HepG2 (cell line): Measurements from ENCODE around the gene PMEL. TPM values are rescaled to one million over a fixed set of nuclear protein-coding genes. Genes with fewer than 3 reads are reported as not detected.

Experiments used
- ATAC-seq: fragments of 200-7000 bp; cut with Tn5 transposase; 3 replicates; pipeline ENCODE4 v1.9.1; 2020; ENCODE audit warnings: mild to moderate bottlenecking, moderate library complexity
- BruUV-seq: library from RNA; stranded (reverse); fragments of 400-500 nt; replicated peaks from 2 replicates; lab custom pipeline; 2021; lab: Mats Ljungman, UMichigan
- CTCF ChIA-PET: fragments of 300-600 bp; formaldehyde crosslinking; extraction: SDS; loops from one replicate; lab custom pipeline; 2021; ENCODE audit warnings: low total read pairs, inconsistent platforms, low intra/inter-chr PET ratio; lab: Yijun Ruan, JAX
- POLR2A ChIA-PET: fragments of 350-600 bp; sonication (Branson Sonifier 250); formaldehyde crosslinking; loops from one replicate; lab custom pipeline; 2020; ENCODE audit warnings: antibody characterized with exemption, inconsistent platforms; lab: Yijun Ruan, JAX
- DNase-seq: peaks from one replicate; pipeline ENCODE4 v3.0.0-alpha.2; 2015; ENCODE audit warnings: low spot score
- FAIRE-seq: peaks from 3 replicates; lab custom pipeline; 2011; peaks lifted over from hg19 to GRCh38; lab: Jason Lieb, UNC
- H2AFZ ChIP-seq: one replicate; pipeline ENCODE4 v1.6.1; 2011; ENCODE audit warnings: low read length, inconsistent platforms
- H3K27ac ChIP-seq: fragments of 300-600 bp; 3 replicates; pipeline ENCODE4 v1.8.0; 2011; ENCODE audit warnings: mixed run types, mild to moderate bottlenecking, mixed read lengths, low read length, inconsistent platforms; ENCODE audit not compliant: insufficient read depth; ENCODE audit errors: extremely low read length
- H3K27me3 ChIP-seq, 2 experiments: fragments of 200-600 bp in 1 of 2; 2 replicates in 1 of 2; 3 replicates in 1 of 2; pipeline versions ENCODE4 v1.6.0 to v1.8.0; 2011; ENCODE audit warnings: low read length in 2 of 2, mild to moderate bottlenecking in 2 of 2, moderate library complexity in 2 of 2, inconsistent platforms in 1 of 2; ENCODE audit not compliant: insufficient read depth in 2 of 2, control insufficient read depth in 1 of 2
- H3K36me3 ChIP-seq, 2 experiments: fragments of 200-600 bp in 1 of 2; replicated peaks in 1 of 2; 2 replicates in 1 of 2; 3 replicates in 1 of 2; pipeline versions ENCODE4 v1.5.1 to v1.8.0; 2011; ENCODE audit warnings: low read length in 2 of 2, inconsistent platforms in 1 of 2; ENCODE audit not compliant: insufficient read depth in 2 of 2, control insufficient read depth in 1 of 2
- H3K4me1 ChIP-seq: 2 replicates; pipeline ENCODE4 v1.5.1; 2012; ENCODE audit warnings: low read length, inconsistent platforms; ENCODE audit not compliant: insufficient read depth
- H3K4me2 ChIP-seq: 2 replicates; pipeline ENCODE4 v1.6.0; 2011; ENCODE audit warnings: low read depth, low read length, inconsistent platforms
- H3K4me3 ChIP-seq, 3 experiments: fragments of 200-600 bp in 1 of 3; sonication (generic), shearing (Covaris generic) in 1 of 3; replicated peaks in 1 of 3; 2 replicates each; pipeline ENCODE4 v1.5.1; 2011 to 2016; ENCODE audit warnings: low read length in 3 of 3, inconsistent platforms in 2 of 3, low read depth in 2 of 3, mild to moderate bottlenecking in 2 of 3, control low read depth in 1 of 3, mixed read lengths in 1 of 3; ENCODE audit not compliant: insufficient read depth in 1 of 3
- H3K79me2 ChIP-seq: one replicate; pipeline ENCODE4 v1.6.1; 2011; ENCODE audit warnings: low read length, inconsistent platforms; ENCODE audit not compliant: insufficient read depth
- H3K9ac ChIP-seq: 2 replicates; pipeline ENCODE4 v1.6.0; 2011; ENCODE audit warnings: mild to moderate bottlenecking, low read depth, low read length, inconsistent platforms; ENCODE audit not compliant: insufficient read depth
- H3K9me3 ChIP-seq: 2 replicates; pipeline ENCODE4 v1.5.1; 2012; ENCODE audit warnings: mild to moderate bottlenecking, low read length
- H4K20me1 ChIP-seq: 2 replicates; pipeline ENCODE4 v1.6.0; 2011; ENCODE audit warnings: inconsistent platforms, mild to moderate bottlenecking, low read length, moderate library complexity; ENCODE audit not compliant: insufficient read depth
- ARNT2 ChIP-seq: sonication (generic); formaldehyde crosslinking; IDR thresholded peaks from 2 replicates; pipeline ENCODE4 v1.8.0; 2022; ENCODE audit warnings: mild to moderate bottlenecking, low read depth, missing genetic modification reagents, moderate library complexity
- CHD4 ChIP-seq: fragments of 200-600 bp; sonication (generic); IDR thresholded peaks from 2 replicates; pipeline ENCODE4 v1.7.0; 2017; ENCODE audit warnings: mild to moderate bottlenecking, low read length, borderline replicate concordance
- HMG20A ChIP-seq: IDR thresholded peaks from 2 replicates; pipeline ENCODE4 v1.6.1; 2016; ENCODE audit warnings: borderline replicate concordance
- HMGXB4 ChIP-seq, 2 experiments: sonication (generic) in 1 of 2; formaldehyde crosslinking in 1 of 2; IDR thresholded peaks; 2 replicates each; pipeline versions ENCODE4 v1.4.0 to v1.6.1; 2018 to 2020; ENCODE audit warnings: missing genetic modification reagents in 2 of 2, borderline replicate concordance in 1 of 2, low read depth in 1 of 2, mild to moderate bottlenecking in 1 of 2, missing biosample characterization in 1 of 2
- IRX3 ChIP-seq: sonication (generic); formaldehyde crosslinking; IDR thresholded peaks from 2 replicates; pipeline ENCODE4 v1.8.1; 2023; ENCODE audit warnings: mild to moderate bottlenecking, low read depth, missing genetic modification reagents, borderline replicate concordance
- NFE2L1 ChIP-seq: sonication (generic); formaldehyde crosslinking; IDR thresholded peaks from 2 replicates; pipeline ENCODE4 v1.4.0; 2020; ENCODE audit warnings: missing genetic modification reagents, mild to moderate bottlenecking, borderline replicate concordance
- SALL1 ChIP-seq: sonication (generic); formaldehyde crosslinking; IDR thresholded peaks from 2 replicates; pipeline ENCODE4 v1.8.0; 2022; ENCODE audit warnings: mild to moderate bottlenecking, missing genetic modification reagents
- ZFP82 ChIP-seq: sonication (generic); formaldehyde crosslinking; IDR thresholded peaks from 2 replicates; pipeline ENCODE4 v1.5.1; 2020; ENCODE audit warnings: mild to moderate bottlenecking, missing genetic modification reagents, borderline replicate concordance
- ZNF20 ChIP-seq: sonication (generic); formaldehyde crosslinking; IDR thresholded peaks from 2 replicates; pipeline ENCODE4 v1.4.0; 2020; ENCODE audit warnings: mild to moderate bottlenecking, moderate library complexity, missing genetic modification reagents
- ZNF430 ChIP-seq: sonication (generic); formaldehyde crosslinking; IDR thresholded peaks from 2 replicates; pipeline ENCODE4 v1.9.0; 2021; ENCODE audit warnings: mild to moderate bottlenecking, missing genetic modification reagents
- ZNF512 ChIP-seq: sonication (generic); formaldehyde crosslinking; IDR thresholded peaks from 2 replicates; pipeline ENCODE4 v1.4.0; 2020; ENCODE audit warnings: mild to moderate bottlenecking, missing genetic modification reagents
- WGBS: methylation state at CpG from one replicate; pipeline ENCODE4 v1.1.6; 2017; ENCODE audit warnings: low lambda C conversion rate; 5-methylcytosine and 5-hydroxymethylcytosine counted together
- in situ Hi-C: cut with HindIII; loops from 2 replicates; pipeline ENCODE4 v1.10.0; 2017; ENCODE audit warnings: low pct_unique_long_range_greater_than_20kb; ENCODE audit not compliant: extremely low pct_ligation_motif_present
- intact Hi-C: fragments of 100-400 bp; cut with micrococcal nuclease; formaldehyde crosslinking; loops from one replicate; pipeline ENCODE4 v1.10.0; 2022; ENCODE audit not compliant: unreplicated experiment
- polyA plus RNA-seq, 8 experiments: library from polyadenylated mRNA; depleted of rRNA in 3 of 8; stranded (reverse) in 7 of 8; unstranded in 1 of 8; fragments of >200 nt; fragmentation: Illumina TruSeq in 4 of 8; extraction: Trizol in 4 of 8; gene quantifications; 2 replicates each; pipeline versions ENCODE4 v1.2.1 to v1.2.3, GENCODE V29; 2011 to 2016; ENCODE audit warnings: low read depth in 4 of 8, missing spikeins in 1 of 8, mixed read lengths in 1 of 8; ENCODE audit not compliant: insufficient read depth in 1 of 8
- total RNA-seq, 5 experiments: library from RNA; depleted of rRNA; stranded (reverse); fragments of >200 nt; fragmentation: Illumina TruSeq; extraction: Trizol; gene quantifications; 2 replicates each; pipeline ENCODE4 v1.2.3, GENCODE V29; 2016; ENCODE audit warnings: low read depth in 1 of 5
- TF ChIP-seq, protein P1 (sequence below): sonication (generic); formaldehyde crosslinking; IDR thresholded peaks from 2 replicates; pipeline ENCODE4 v1.4.0; 2020; ENCODE audit warnings: mild to moderate bottlenecking, missing genetic modification reagents
- TF ChIP-seq, protein P2 (sequence below): sonication (generic); formaldehyde crosslinking; IDR thresholded peaks from 2 replicates; pipeline ENCODE4 v1.8.1; 2022; ENCODE audit warnings: low read depth, mild to moderate bottlenecking, missing genetic modification reagents

PMEL gene
- total and polyA plus RNA-seq, 2 of the 13 experiments (the other 11 are each of a cell fraction or from before 2014, with no cell fraction given): 0.49 to 3.3 TPM

- Histone ChIP-seq H3K9me3 (no peaks in the 10 kb centered on the region), H3K9ac (no peak overlapping the region; the same call in 1 of the 2 replicates), H3K4me2 (peak overlapping the region; percentile 68), H3K27ac (no peak overlapping the region), H3K27me3 (no peaks in the 10 kb centered on the region), H2AFZ (peak overlapping the region; percentile 43), H3K4me3 (peak overlapping the region in 1 of 3 experiments; percentile 45; a peak in 2 of 6 replicates), H3K4me1 (peaks cover 11% of the 10 kb centered on the region), H3K36me3 (no peaks in the 10 kb centered on the region), H4K20me1 (no peaks in the 10 kb centered on the region), H3K79me2 (no peaks in the 10 kb centered on the region)
- peak; percentile 69 for DNase-seq
- CTCF ChIA-PET: interaction anchor here (1.3 to 1.5 kb wide), 3 partner anchors 9 to 202 kb away, joined by 5 to 15 read pairs (median 8); partner anchors contain the start of genes DGKA and PYM1
- no TSS peak for BruUV-seq
- intact Hi-C loops (no loop called here), in situ Hi-C loops (no loop called here)
- POLR2A ChIA-PET: interaction anchor here (1.0 to 2.0 kb wide), 5 partner anchors 13 to 122 kb away, joined by 3 to 12 read pairs (median 6); partner anchors contain the start of genes DNAJC14, ORMDL2, PYM1 and RAB5B
- 21% methylated on average over 13 of the region's 18 CpGs for WGBS
- ATAC-seq: peak; percentile 97
- FAIRE-seq: peak; percentile 85
- no peak for TF ChIP-seq NFE2L1 (CRISPR knock-in tag)
- TF ChIP-seq, protein P1, sequence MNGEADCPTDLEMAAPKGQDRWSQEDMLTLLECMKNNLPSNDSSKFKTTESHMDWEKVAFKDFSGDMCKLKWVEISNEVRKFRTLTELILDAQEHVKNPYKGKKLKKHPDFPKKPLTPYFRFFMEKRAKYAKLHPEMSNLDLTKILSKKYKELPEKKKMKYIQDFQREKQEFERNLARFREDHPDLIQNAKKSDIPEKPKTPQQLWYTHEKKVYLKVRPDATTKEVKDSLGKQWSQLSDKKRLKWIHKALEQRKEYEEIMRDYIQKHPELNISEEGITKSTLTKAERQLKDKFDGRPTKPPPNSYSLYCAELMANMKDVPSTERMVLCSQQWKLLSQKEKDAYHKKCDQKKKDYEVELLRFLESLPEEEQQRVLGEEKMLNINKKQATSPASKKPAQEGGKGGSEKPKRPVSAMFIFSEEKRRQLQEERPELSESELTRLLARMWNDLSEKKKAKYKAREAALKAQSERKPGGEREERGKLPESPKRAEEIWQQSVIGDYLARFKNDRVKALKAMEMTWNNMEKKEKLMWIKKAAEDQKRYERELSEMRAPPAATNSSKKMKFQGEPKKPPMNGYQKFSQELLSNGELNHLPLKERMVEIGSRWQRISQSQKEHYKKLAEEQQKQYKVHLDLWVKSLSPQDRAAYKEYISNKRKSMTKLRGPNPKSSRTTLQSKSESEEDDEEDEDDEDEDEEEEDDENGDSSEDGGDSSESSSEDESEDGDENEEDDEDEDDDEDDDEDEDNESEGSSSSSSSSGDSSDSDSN (CRISPR knock-in tag): 0 out of 2 replicates have a peak, but pooled peaks have one; percentile 18
- TF ChIP-seq, protein P2, sequence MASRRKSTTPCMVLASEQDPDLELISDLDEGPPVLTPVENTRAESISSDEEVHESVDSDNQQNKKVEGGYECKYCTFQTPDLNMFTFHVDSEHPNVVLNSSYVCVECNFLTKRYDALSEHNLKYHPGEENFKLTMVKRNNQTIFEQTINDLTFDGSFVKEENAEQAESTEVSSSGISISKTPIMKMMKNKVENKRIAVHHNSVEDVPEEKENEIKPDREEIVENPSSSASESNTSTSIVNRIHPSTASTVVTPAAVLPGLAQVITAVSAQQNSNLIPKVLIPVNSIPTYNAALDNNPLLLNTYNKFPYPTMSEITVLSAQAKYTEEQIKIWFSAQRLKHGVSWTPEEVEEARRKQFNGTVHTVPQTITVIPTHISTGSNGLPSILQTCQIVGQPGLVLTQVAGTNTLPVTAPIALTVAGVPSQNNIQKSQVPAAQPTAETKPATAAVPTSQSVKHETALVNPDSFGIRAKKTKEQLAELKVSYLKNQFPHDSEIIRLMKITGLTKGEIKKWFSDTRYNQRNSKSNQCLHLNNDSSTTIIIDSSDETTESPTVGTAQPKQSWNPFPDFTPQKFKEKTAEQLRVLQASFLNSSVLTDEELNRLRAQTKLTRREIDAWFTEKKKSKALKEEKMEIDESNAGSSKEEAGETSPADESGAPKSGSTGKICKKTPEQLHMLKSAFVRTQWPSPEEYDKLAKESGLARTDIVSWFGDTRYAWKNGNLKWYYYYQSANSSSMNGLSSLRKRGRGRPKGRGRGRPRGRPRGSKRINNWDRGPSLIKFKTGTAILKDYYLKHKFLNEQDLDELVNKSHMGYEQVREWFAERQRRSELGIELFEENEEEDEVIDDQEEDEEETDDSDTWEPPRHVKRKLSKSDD (CRISPR knock-in tag): no peak
- no peak for TF ChIP-seq IRX3 (CRISPR knock-in tag)
- TF ChIP-seq HMGXB4 (CRISPR knock-in tag; IDR thresholded peaks at IDR 0.05; ENCODE audit: borderline replicate concordance in 1 of 2, low read depth in 1 of 2): peak; percentile 69 to 70; a peak in 3 of 4 replicates
- TF ChIP-seq ZNF512 (CRISPR knock-in tag): no peak
- TF ChIP-seq ZFP82 (CRISPR knock-in tag): no peak
- TF ChIP-seq SALL1 (CRISPR knock-in tag): peak; percentile 46; the same call in 1 of the 2 replicates
- no peak for TF ChIP-seq ZNF20 (CRISPR knock-in tag)
- TF ChIP-seq ZNF430 (CRISPR knock-in tag): no peak
- no peak for TF ChIP-seq ARNT2 (CRISPR knock-in tag)
- TF ChIP-seq HMG20A (CRISPR knock-in tag): no peak
- no peak for TF ChIP-seq CHD4
Measured at GRCh38 chr12:55940065-55940732, 25.6 kb downstream of the PMEL start.
